ENCODE measurements around the gene WDR5. TPM values are rescaled to one million over a fixed set of nuclear protein-coding genes. Genes with fewer than 3 reads are reported as not detected.

The WDR5 gene
- total RNA-seq, 4 donors from 2014 or later = 16.4 to 32.7 (median 24.5) TPM

DNA sequence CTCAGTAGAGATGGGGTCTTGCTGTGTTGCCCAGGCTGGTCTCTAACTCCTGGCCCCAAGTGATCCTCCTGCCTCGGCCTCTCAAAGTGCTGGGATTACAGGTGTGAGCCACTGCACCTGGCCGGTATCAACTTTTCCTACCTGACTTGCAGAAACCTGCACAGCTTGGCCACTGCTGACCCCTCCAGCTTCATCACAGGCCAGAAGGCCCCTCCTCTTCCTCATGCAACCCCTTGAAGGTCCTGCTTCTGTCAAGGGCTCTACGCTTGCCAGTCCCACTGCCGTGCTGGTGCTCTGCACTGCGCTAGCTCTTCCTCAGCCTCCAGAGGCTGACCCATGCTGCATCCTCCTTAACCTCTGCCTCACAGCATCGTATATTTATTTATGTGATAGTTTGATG, 61.0 kb downstream of the WDR5 start:
- Histone ChIP-seq H3K36me3 (no peaks in the 10 kb centered on the region), H3K27ac (no peak overlapping the region), H3K4me3 (no peak overlapping the region), H3K4me1 (no peaks in the 10 kb centered on the region), H3K9me3 (peaks cover 0 to 9% (median 0%) of the 10 kb centered on the region in 4 donors), H3K27me3 (no peaks in the 10 kb centered on the region)
- TF ChIP-seq, protein P1, sequence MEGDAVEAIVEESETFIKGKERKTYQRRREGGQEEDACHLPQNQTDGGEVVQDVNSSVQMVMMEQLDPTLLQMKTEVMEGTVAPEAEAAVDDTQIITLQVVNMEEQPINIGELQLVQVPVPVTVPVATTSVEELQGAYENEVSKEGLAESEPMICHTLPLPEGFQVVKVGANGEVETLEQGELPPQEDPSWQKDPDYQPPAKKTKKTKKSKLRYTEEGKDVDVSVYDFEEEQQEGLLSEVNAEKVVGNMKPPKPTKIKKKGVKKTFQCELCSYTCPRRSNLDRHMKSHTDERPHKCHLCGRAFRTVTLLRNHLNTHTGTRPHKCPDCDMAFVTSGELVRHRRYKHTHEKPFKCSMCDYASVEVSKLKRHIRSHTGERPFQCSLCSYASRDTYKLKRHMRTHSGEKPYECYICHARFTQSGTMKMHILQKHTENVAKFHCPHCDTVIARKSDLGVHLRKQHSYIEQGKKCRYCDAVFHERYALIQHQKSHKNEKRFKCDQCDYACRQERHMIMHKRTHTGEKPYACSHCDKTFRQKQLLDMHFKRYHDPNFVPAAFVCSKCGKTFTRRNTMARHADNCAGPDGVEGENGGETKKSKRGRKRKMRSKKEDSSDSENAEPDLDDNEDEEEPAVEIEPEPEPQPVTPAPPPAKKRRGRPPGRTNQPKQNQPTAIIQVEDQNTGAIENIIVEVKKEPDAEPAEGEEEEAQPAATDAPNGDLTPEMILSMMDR (IDR thresholded peaks at IDR 0.05) = no peak
- TF ChIP-seq POLR2A (IDR thresholded peaks at IDR 0.05) = no peak
- no peak for TF ChIP-seq EP300 (IDR thresholded peaks at IDR 0.05)
- DNase-seq (ENCODE audit: low spot score in 2 of 2) = no peak
- WGBS, 2 donors = 87 to 88% methylated on average over 6 of the region's 6 CpGs

GRCh38 chr9:134198791-134199190, 62.9 kb downstream of the WDR5 start:
- Histone ChIP-seq H3K36me3 (no peaks in the 10 kb centered on the region), H3K4me1 (no peaks in the 10 kb centered on the region), H3K27me3 (no peaks in the 10 kb centered on the region), H3K4me3 (no peak overlapping the region), H3K27ac (no peak overlapping the region), H3K9me3 (peaks cover 0 to 25% (median 2%) of the 10 kb centered on the region in 4 donors)
- WGBS, 2 donors = 85 to 88% methylated on average over 3 of the region's 3 CpGs
- no peak for DNase-seq (ENCODE audit: low spot score in 2 of 2)
- TF ChIP-seq POLR2A (IDR thresholded peaks at IDR 0.05) (no peak), EP300 (IDR thresholded peaks at IDR 0.05) (no peak)
- TF ChIP-seq, protein P1 (IDR thresholded peaks at IDR 0.05) = no peak

DNA sequence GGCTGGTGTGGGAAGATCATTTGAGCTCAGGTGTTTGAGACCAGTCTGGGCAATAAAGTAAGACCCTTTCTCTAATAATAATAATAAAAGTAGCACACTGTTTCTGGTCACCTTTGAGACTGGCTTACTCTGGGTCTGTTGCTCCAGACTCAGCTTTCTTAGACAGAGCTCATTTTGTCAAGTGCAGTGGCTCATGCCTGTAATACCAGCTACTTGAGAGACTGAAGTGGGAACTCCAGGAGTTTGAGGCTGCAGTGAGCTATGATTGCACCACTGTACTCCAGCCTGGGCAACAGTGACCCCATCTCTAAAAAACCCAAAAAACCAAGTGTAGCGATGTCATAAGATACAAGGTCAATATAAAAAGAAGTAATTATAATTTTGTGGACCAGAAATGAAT, 64.8 kb downstream of the WDR5 start:
- Histone ChIP-seq H3K36me3 (no peaks in the 10 kb centered on the region), H3K4me1 (peaks cover 0 to 12% (median 8%) of the 10 kb centered on the region in 4 donors), H3K27me3 (no peaks in the 10 kb centered on the region), H3K27ac (no peak overlapping the region), H3K9me3 (peaks cover 0 to 31% (median 2%) of the 10 kb centered on the region in 4 donors), H3K4me3 (no peak overlapping the region)
- no peak for DNase-seq (ENCODE audit: low spot score in 2 of 2)
- TF ChIP-seq, protein P1 (IDR thresholded peaks at IDR 0.05) = no peak
- no peak for TF ChIP-seq POLR2A (IDR thresholded peaks at IDR 0.05)
- no peak for TF ChIP-seq EP300 (IDR thresholded peaks at IDR 0.05)
- WGBS, 2 donors = 0 to 37% methylated on average over 1 of the region's 1 CpG

- Histone ChIP-seq H3K27ac (no peak overlapping the region), H3K4me1 (peaks cover 0 to 23% (median 12%) of the 10 kb centered on the region in 4 donors), H3K27me3 (no peaks in the 10 kb centered on the region), H3K9me3 (peaks cover 0 to 31% (median 2%) of the 10 kb centered on the region in 4 donors), H3K36me3 (no peaks in the 10 kb centered on the region), H3K4me3 (no peak overlapping the region)
- TF ChIP-seq EP300 (IDR thresholded peaks at IDR 0.05) (no peak), POLR2A (IDR thresholded peaks at IDR 0.05) (no peak)
- TF ChIP-seq, protein P1 (IDR thresholded peaks at IDR 0.05) = no peak
- no peak for DNase-seq (ENCODE audit: low spot score in 2 of 2)
- WGBS, 2 donors = 85% methylated on average over 2 of the region's 2 CpGs
Measured at GRCh38 chr9:134203224-134203623, 67.3 kb downstream of the WDR5 start.

DNA sequence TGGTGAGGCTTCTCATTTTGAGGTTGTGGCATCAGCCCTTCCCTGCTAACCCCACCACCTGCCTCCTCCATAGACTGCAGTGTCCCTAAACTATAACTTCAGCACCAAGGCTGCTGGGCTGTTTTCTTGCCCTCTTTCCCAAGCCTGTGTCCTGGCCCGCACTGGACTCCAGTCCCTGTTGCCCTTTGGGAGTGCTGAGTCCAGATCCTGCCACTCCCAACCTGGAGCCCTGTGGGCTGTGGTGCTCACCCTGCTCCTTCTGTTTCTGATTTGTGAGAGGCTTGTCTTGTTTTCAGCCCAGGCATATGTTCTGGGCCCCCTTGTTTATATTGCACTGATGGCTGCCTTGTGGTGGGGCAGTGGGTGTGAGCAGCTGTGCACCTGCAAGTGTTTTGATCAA, 68.2 kb downstream of the WDR5 start:
- no peak overlapping the region for H3K4me3 ChIP-seq
- TF ChIP-seq EP300 (IDR thresholded peaks at IDR 0.05) = no peak
- TF ChIP-seq POLR2A (IDR thresholded peaks at IDR 0.05) = no peak
- TF ChIP-seq, protein P1 (IDR thresholded peaks at IDR 0.05) = no peak
- peaks cover 0 to 31% (median 2%) of the 10 kb centered on the region in 4 donors for H3K9me3 ChIP-seq
- WGBS, 2 donors = 91 to 93% methylated on average over 1 of the region's 1 CpG
- DNase-seq (ENCODE audit: low spot score in 2 of 2) = no peak
- no peak overlapping the region for H3K27ac ChIP-seq
- no peaks in the 10 kb centered on the region for H3K36me3 ChIP-seq
- peaks cover 0 to 23% (median 12%) of the 10 kb centered on the region in 4 donors for H3K4me1 ChIP-seq
- no peaks in the 10 kb centered on the region for H3K27me3 ChIP-seq
